Mucosa of descending colon (tissue), 3 donors: Measurements from ENCODE around the gene SF3B2. TPM values are rescaled to one million over a fixed set of nuclear protein-coding genes. Genes with fewer than 3 reads are reported as not detected.
"Not testable (repeated sequence)": the region's sequence is repeated elsewhere in the genome, so short reads cannot be mapped to it uniquely, and the experiment has no call there.

ENCODE experiments used
- ATAC-seq: fragments of 200-7000 bp; cut with Tn5 transposase; one replicate; pipeline ENCODE4 v1.9.1; 2020; ENCODE audit warnings: mild to moderate bottlenecking, moderate library complexity
- DNase-seq, 3 donors: peaks; one replicate each; pipeline ENCODE4 v3.0.0-alpha.2; 2020
- H3K36me3 ChIP-seq: fragments of 200-600 bp; one replicate; pipeline ENCODE4 v1.8.0; 2021; ENCODE audit warnings: low read depth, mild to moderate bottlenecking
- H3K4me1 ChIP-seq: fragments of 200-600 bp; one replicate; pipeline ENCODE4 v1.8.0; 2021; ENCODE audit warnings: low read depth, mild to moderate bottlenecking
- H3K4me3 ChIP-seq: fragments of 200-600 bp; one replicate; pipeline ENCODE4 v1.8.0; 2021; ENCODE audit warnings: mild to moderate bottlenecking
- H3K9me3 ChIP-seq: fragments of 200-600 bp; one replicate; pipeline ENCODE4 v1.8.0; 2021; ENCODE audit warnings: mild to moderate bottlenecking
- intact Hi-C, 2 donors: fragments of 100-400 bp; cut with DNase I in 1 of 2; cut with micrococcal nuclease in 1 of 2; formaldehyde crosslinking; loops; one replicate each; pipeline versions ENCODE4 v1.11.0 to v1.11.1; 2022; cut with DNase I, micrococcal nuclease
- total RNA-seq, 3 donors: library from RNA; stranded (reverse); fragmentation: NEBNext Ultra II Directional in 2 of 3; extraction: Animal tissue kit (Norgen Biotek cat#: 25700) in 2 of 3; gene quantifications; one replicate each; pipeline versions ENCODE4 v1.2.1 to v1.2.4, GENCODE V29; 2021 to 2023
- TF ChIP-seq, protein P1 (sequence below): fragments of 200-600 bp; IDR thresholded peaks from one replicate; pipeline ENCODE4 v1.8.0; 2022; ENCODE audit warnings: antibody characterized with exemption, mild to moderate bottlenecking
- donor health status: DM: no; HTN: no; CAD: no; lungs with moderate emphysema.
- donor health status: DM: no; HTN: no; CAD: no.
- donor health status: DM: no; HTN: yes; CAD: no.

Gene SF3B2
- total RNA-seq, 3 donors from 2014 or later, result 116 to 143 (median 135) TPM

DNA sequence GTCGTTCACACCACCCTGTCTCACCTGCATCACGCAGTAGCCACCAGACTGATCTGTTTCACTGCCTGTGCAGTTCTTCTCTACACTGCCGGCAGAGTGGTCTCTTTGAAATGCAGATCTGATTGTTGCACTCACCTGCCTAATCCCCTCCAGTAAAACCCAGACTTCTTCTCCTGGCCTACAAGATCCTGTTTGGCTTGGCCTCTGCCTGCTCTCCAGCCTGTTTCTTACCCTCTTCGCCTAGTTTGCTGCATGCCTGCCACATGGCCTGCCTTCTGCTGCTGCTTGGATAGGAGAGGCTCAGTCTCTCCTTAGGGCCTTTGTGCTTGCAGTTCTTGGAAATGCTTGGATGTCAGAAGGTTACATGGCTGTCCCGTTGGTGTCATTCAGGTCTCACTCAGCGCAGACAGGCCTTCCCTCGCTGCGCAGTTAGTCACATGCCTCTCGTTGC is 59.9 kb downstream of the SF3B2 start:
- no peaks in the 10 kb centered on the region for H3K9me3 ChIP-seq
- peaks cover 5% of the 10 kb centered on the region for H3K4me1 ChIP-seq
- intact Hi-C loops, result no loop called here
- no peak for DNase-seq
- H3K4me3 ChIP-seq, result no peak overlapping the region
- ATAC-seq, result no peak
- no peaks in the 10 kb centered on the region for H3K36me3 ChIP-seq
- TF ChIP-seq, protein P1, sequence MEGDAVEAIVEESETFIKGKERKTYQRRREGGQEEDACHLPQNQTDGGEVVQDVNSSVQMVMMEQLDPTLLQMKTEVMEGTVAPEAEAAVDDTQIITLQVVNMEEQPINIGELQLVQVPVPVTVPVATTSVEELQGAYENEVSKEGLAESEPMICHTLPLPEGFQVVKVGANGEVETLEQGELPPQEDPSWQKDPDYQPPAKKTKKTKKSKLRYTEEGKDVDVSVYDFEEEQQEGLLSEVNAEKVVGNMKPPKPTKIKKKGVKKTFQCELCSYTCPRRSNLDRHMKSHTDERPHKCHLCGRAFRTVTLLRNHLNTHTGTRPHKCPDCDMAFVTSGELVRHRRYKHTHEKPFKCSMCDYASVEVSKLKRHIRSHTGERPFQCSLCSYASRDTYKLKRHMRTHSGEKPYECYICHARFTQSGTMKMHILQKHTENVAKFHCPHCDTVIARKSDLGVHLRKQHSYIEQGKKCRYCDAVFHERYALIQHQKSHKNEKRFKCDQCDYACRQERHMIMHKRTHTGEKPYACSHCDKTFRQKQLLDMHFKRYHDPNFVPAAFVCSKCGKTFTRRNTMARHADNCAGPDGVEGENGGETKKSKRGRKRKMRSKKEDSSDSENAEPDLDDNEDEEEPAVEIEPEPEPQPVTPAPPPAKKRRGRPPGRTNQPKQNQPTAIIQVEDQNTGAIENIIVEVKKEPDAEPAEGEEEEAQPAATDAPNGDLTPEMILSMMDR, result no peak

DNA sequence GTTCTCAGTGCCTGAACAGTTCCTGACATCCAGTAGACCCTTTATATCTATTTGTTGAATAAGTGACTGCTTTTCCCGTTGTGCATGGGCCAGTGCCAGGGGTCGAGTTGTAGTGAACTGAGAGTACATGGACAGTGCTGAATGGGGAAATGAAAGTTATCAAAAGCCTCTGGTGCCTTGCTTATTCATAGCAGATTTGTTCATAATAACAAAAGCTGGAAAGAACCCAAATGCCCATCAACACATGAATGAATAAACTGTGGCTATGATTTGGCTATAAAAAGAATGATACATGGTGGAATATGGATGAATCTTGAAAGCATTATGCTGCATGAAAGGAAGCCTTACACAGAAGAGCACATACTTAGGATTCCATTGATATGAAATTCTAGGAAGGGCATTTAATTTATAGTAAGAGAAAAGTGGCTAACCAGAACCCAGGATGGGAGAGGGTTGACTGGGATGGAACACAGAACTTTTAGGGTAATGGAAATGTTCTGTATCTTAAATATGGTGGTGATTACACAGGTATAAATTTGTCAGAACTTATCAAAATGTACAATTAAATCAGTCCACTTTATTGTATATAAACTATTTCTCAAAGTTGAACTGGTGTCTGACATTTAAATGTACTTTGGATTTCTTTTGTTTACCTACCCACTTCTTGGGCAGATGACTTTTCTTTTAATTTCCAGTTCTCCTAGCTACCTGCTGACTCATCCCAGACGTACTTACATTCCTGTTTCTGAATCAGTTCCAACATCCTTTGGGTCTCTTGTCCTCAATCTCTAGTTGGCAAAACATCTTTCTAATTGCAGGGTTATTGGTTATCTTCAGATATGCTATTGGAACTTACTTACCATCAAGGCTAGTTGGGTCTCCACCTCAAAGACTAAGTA is 60.7 kb downstream of the SF3B2 start:
- no peaks in the 10 kb centered on the region for H3K36me3 ChIP-seq

DNA sequence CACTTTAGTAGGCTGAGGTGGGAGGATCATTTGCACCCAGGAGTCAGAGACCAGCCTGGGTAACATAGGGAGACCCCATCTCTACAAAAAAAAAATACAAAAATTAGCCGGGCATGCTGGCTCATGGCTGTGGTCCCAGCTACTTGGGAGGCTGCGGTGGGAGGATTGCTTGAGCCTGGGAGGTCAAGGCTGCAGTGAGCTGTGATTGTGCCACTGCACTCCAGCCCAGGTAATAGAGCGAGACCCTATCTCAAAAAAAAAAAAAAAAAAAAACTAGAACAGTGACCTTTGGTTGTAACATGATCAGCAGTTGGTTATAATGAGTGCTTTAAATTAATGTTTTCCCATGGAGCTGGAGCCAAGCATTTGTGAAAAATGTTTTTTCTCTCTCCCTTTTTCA is 62.8 kb downstream of the SF3B2 start:
- intact Hi-C loops, H3K9me3 ChIP-seq, H3K36me3 ChIP-seq, H3K4me1 ChIP-seq, ATAC-seq, H3K4me3 ChIP-seq, DNase-seq: not testable (repeated sequence)

More for the DNA sequence above, 60.7 kb downstream of the SF3B2 start:
- TF ChIP-seq, protein P1, result no peak
- Histone ChIP-seq H3K4me1 (peaks cover 5% of the 10 kb centered on the region), H3K4me3 (no peak overlapping the region), H3K9me3 (no peaks in the 10 kb centered on the region)
- DNase-seq (no peak), ATAC-seq (peak; percentile 52)
- intact Hi-C loops, result no loop called here

DNA sequence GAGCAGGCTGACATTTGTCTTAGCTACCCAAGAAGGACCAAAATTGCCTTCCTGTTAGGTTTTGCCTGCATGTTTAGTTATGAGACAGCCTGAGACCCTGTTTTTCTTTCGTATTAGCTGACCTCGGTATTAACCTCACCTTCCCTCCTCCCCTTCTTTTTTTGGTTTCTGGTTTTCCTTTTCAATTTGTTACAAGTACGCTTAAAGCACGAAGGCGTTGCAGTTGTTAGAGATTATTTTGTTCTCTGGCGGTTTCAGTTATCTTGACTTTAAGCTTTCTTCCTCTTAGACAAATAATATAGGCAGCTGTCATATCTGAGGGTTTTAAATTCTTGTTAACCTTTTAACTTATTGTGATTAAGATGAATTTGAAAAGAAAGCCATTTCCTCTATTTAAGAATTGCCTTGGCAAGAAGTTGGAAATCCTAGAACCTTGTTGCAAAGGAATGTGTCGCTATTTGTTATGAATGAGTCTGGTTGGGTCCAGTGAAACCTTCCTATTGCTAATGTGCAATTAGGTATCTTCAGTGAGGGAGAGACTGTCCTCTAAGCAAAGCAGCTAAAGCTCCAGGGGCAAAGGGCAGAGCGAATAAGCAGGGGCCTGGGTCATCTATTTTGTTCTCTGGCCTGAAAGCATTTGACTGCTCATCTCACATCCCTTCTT is 63.6 kb downstream of the SF3B2 start:
- H3K4me1 ChIP-seq, result peaks cover 5% of the 10 kb centered on the region
- intact Hi-C loops, result no loop called here
- no peaks in the 10 kb centered on the region for H3K36me3 ChIP-seq
- ATAC-seq (peak; percentile 46), DNase-seq (no peak)
- TF ChIP-seq, protein P1, result no peak
- no peaks in the 10 kb centered on the region for H3K9me3 ChIP-seq
- no peak overlapping the region for H3K4me3 ChIP-seq

DNA sequence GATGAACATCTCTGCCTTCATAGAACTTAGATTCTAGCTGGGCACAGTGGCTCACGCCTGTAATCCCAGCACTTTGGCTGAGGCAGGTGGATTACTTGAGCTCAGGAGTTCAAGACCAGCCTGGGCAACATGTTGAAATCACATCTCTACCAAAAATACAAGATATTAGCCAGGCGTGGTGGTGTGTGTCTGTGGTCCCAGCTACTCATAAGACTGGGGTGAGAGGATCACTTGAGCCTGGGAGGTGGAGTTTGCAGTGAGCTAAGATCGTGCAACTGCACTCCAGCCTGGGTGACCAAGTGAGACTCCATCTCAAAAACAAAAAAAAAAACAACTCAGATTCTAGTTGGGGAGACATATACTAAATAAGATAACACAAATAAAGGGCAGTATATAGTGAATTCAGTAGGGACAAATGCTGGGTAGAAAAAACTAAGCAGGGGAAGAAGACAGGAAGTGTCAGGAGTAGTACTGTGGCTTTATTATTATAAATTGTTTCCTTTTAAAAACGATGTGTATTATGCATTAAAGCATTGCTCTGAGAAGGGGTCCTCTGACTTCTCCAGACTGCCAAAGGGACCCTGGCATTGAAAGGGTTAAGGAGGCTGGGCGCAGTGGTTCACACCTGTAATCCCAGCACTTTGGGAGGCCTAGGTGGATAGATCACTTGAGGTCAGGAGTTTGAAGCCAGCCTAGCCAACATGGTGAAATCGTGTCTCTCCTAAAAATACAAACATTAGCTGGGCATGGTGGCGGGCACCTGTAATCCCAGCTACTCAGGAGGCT is 64.6 kb downstream of the SF3B2 start:
- no peak for DNase-seq
- Histone ChIP-seq H3K4me1 (peaks cover 5% of the 10 kb centered on the region), H3K36me3 (no peaks in the 10 kb centered on the region), H3K4me3 (no peak overlapping the region), H3K9me3 (no peaks in the 10 kb centered on the region)
- no peak for ATAC-seq
- TF ChIP-seq, protein P1, result no peak
- intact Hi-C loops, result no loop called here
